NOMO-1 treated with dmso at 0.1 percent for 144 hours (cell line): ENCODE measurements around the gene ADCY9.

Source experiments
- DNase-seq: peaks from one replicate; lab custom pipeline; 2025; ENCODE audit not compliant: unreplicated experiment; lab: John Stamatoyannopoulos, UW

The ADCY9 gene

DNA sequence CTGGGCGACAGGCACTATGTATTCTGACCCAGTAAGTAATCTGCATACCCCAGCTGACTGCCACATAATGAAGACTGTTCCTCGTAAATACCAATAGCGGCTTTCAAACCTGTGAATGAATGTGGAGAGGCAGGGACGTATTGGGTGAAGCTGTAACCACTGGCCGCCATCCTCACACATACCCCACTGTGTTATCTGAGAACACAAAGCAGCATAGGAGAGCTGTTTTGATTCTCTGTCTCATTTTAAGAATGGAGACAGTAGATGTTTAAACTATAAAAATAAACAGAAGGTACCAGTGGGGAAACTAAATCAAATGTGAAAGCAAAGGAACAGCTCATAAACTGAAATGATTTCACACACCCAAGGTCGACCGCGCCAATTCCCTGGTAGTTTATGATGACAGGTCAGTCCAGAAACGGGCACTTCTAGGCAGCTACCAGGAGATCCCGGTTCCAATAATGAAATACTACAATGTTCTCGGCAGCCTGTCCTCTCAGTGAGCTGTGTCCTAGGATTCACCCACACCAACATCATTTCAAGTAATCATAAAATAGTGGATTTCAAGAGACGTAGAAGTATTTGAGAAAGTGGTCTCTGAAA lies 109.7 kb downstream of the ADCY9 start:
- no peak for DNase-seq

- no peak for DNase-seq
Measured at GRCh38 chr16:4005731-4006130, 110.5 kb downstream of the ADCY9 start.

DNA sequence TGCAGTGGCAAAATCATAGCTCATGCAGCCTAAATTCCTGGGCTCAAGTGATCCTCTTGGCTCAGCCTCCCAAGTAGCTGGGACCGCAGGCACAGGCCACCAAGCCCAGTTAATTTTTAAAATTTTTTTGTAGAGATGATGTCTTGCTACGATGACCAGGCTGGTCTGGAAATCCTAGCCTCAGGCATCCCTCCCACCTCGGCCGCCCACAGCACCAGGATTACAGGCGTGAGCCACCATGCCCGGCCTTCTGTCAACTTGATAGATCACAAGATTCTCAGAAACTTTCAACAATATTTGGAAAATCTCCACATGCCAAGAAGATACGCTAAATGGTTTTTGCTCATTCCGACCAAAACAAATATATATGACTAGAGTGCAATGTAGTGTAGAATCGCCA lies 111.0 kb downstream of the ADCY9 start:
- no peak for DNase-seq

DNA sequence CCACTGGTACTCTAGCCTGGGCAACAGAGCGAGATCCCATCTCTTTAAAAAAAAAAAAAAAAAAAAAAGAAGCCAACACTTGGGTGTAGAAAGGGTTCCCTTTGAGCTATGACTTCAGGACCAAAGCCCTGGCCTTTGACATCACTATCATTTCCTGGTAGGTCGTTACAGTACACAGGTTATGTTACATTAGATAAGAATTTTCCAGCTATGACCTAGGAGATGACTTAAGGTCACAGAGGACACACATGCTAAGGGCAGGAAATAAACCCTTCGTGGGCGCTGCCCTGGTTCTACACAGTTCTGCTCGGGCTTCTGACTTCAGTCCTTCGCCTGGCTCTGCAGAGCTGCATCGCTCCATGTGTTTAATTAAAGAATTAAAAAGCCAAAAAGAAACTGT lies 112.0 kb downstream of the ADCY9 start:
- no peak for DNase-seq

DNA sequence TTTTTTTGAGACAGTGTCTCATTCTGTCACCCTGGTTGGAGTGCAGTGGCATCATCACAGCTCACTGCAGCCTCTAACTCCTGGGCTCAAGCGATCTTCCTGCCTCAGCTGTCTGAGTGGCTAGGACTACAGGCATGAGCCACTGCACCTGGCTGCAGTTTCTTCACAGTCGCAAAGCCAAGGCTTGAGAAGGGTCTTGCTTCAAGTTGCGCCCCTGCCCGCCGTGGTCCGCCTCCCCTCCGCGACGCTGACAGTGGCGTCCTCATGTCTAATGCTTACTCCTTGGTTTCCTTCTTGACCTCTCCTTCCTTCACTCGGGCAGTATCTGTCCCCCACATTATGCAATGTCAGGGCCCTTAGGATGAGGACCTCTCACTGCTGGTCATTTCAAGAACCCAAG lies 112.7 kb downstream of the ADCY9 start:
- no peak for DNase-seq

DNA sequence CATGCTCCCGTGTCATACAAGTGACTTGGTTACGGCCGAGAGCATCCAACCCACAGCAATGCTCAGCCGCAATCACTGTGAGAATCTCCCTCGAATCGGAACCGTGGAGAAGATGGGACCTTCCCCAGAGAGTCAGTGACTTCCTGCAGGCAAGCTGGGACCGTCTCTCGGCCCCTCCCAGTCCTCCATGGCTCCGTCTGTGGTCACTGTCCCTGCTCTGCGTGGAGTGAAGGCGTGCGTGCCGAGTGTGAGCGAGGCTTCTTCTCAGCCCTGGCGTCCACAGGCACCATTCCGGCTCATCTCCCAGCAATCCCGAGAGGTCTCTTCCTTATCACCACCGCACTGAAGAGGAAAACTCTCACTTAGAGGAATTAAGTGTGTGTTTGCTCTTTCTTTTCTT lies 113.1 kb downstream of the ADCY9 start:
- DNase-seq, result no peak

DNA sequence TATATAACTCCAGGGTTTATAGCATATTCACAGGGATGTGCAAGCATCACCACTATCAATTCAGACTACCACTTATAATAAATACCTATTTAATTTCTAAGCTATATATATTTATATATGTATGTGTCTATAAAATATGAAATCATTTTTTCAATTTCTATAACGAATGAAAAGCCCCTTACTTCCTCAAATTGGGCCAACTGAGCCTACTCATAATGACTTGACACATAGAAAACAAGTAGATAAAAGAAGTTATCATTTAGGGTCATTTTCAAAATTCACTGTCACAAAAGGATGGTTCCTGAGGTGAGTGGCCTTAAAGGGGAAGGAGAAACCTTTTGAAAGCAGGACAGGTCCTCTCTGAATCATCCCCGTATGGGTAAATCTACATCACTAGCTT lies 114.1 kb downstream of the ADCY9 start:
- DNase-seq, result no peak

GRCh38 chr16:3999479-4000325 lies 116.5 kb downstream of the ADCY9 start:
- DNase-seq, result no peak

DNA sequence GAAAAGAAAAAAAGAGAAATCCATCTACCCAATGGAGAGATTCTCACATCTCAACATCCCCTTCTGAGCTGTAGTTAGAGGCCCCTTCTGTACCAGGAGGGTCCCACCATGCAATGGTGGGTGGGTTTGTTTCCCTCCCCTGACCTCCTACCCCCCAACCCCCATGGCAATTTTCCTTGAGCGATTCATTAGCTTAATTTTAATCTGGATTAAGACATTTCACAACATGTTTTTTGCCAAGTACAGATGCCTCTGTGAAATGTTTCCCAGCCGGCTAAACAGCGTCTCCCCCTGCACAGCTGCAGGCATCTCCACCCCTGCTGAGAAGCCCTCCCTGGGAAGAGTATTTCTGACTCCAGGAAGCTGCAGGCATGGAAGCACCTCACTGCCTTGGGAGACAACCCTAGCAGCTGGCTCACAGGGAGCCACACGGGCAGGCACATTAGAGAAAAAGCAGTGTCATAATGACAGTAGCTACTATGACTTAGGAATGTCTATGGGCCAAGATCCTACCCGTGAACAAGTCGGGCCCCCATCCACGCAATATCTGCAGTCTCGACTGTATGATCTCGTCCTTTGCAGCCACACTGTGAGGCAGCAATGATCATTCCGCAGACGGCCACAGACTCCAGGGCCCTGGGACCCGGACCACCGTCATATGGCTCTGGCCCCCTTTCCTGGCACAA lies 117.3 kb downstream of the ADCY9 start:
- DNase-seq, result no peak

DNA sequence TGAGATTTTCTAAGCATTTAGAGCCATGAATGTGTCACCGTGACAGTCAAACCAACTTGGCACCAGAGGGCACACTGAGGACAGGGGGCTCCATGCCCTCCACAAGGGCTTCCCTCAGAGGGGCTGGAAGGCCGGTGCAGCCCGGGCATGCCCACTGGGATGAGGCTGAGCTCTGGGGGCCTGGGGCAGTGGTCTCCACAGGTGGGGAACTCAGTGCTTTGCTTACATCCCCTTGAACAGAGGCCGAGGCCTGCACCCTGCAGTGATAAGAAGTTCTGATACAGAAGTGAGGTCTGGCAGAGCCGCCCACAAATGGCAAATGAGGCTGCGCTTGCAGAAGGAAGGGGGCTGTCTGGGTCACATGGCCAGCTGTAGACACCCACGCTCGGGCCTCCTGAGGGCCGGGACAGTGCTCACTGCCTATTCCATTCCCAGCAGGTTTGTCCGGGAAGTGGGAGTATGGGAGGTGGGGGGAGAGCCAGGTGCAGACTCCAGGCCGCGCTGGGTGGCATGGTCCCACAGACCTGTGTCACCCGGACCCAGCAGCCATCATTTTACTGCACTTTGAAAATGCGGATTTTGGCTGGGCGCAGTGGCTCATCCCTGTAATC lies 118.9 kb downstream of the ADCY9 start:
- no peak for DNase-seq

- DNase-seq, result no peak
Measured at GRCh38 chr16:3995001-3995400, 121.2 kb downstream of the ADCY9 start.

GRCh38 chr16:3993052-3993785 lies 123.0 kb downstream of the ADCY9 start:
- DNase-seq, result no peak

DNA sequence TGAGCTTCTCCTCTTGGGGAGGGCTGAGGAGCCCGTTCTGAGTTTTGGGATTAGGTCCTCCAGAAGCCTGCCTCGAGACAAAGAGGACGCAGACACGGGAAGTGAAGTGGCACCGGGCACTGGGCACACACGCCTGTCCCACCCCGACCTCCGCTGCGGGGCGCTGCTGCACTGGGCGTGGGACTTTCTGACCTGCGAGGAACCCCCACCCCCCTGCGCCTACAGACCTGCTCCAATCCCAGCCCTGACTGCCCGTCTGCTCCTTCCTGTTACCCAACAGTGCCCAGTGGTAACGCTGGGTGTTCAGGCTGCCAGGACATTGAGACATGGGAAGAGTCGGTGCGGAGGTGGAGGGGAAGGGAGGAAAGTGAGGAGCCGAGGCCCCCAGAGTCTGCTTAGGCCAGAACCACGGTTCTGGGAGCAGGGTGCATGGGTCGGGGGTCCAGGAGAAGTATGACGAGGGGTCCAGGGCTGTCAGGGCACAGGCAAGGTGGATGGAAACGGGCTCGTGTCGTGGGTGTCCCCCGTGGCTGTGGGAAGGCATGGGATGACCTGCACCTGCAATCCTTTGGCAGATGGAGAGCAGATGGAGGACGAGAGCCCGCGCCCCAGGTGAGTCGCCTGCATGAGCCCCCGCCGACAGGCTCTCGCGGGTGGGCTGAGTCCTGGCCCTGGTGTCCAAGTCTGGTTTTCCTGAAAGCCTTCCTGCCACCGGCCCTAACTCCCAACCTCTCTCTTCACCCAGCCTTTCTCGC lies 123.8 kb downstream of the ADCY9 start:
- DNase-seq, result no peak

DNA sequence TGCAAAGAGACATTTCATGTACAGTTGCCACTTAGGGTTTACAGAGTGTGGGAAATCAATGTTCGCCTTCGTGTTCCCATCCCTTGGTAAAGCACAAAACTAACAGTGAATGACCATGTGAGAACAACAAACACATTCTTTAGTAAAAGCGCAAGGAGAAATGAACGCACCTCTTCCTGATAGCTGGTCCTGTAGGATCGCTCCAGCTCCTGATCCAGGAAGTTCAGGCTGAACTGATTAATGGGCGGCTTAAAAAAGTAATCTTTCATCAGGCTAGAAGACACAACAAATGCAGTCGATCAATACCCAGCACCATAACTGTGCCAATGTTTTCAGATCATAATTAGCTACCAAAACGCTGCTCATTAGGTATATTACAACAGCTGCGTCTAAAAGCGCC lies 127.4 kb downstream of the ADCY9 start:
- no peak for DNase-seq

- DNase-seq, result no peak
Measured at GRCh38 chr16:3988011-3988410, 128.2 kb downstream of the ADCY9 start.

GRCh38 chr16:3987231-3987630 lies 129.0 kb downstream of the ADCY9 start:
- no peak for DNase-seq

DNA sequence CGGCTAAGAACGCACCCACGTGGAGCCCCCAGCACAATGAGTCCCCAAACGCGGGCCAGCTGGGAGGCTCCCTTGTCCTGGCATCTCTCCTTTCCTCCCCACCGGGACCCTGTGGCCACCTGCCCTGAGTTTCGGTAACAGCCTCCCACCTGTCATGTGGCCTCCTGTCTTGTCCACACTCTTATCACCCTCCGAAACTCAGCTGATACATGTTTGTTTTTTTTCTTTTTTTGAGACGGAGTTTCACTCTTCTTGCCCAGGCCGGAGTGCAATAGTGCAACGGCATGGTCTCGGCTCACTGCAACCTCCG lies 130.1 kb downstream of the ADCY9 start:
- DNase-seq, result no peak

- DNase-seq, result no peak
Measured at GRCh38 chr16:3984111-3985060, 131.9 kb downstream of the ADCY9 start.

GRCh38 chr16:3983081-3983520 lies 133.1 kb downstream of the ADCY9 start:
- no peak for DNase-seq
